GM12874 (cell line): ENCODE measurements around the gene PEDS1.

Source experiments
- CTCF ChIP-seq: IDR thresholded peaks from 2 replicates; pipeline ENCODE4 v1.5.1; 2011; ENCODE audit warnings: low read depth, mild to moderate bottlenecking, control low read depth, low read length, moderate library complexity; ENCODE audit not compliant: insufficient read depth

The PEDS1 gene

GRCh38 chr20:50146214-50146613 is 7.3 kb downstream of the PEDS1 start:
- TF ChIP-seq CTCF, result no peak

DNA sequence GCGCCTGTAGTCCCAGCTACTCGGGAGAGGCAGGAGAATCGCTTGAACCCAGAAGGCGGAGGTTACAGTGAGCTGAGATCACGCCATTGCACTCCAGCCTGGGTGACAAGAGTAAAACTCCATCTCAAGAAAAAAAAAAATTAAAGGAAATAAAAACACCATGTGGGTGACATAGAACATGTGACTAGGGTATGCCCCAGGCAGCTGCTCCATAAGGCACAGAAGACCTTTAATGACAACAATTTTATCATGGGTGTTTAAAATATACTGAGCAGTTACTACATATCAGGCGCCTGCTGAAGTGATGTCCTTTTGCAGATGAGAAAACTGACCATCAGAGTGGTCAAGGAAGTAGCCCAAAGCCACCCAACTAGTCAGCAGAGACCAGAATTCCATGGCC is 8.0 kb downstream of the PEDS1 start:
- no peak for TF ChIP-seq CTCF

- no peak for TF ChIP-seq CTCF
Observed at GRCh38 chr20:50144362-50144761, 9.2 kb downstream of the PEDS1 start.

- no peak for TF ChIP-seq CTCF
Observed at GRCh38 chr20:50142812-50143211, 10.7 kb downstream of the PEDS1 start.

DNA sequence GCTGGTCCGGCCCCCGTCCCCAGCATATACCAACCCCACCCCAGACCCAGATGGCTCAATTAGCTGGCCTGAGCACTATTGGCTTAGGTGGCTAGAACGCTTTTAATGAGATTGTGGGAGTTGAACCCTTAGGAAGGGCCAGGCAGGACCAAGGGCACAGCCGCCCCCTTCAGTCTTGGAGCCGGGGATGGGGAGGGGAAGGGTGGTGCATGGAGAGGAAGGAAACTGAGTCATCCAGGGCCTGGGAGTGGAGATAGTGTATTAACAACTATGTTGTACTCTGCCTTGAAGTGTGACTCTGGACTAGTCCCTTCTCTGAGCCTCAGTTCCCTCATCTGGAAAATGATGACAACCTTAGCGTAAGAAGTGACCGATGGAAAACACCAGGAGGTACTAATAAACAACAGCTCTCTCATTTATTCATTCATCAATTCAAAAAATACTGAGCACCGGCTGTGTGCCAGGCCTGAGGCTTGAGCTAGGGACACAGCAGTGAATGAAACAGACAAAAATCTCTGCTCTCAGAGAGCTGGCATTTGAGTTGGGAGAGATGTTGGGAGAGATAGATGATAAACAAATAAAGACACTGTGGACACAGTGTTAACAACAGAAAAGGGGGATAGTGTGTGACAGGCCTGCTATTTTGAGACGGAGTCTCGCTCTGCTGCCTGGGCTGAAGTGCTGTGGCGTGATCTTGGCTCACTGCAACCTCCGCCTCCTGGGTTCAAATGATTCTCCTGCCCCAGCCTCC is 11.5 kb downstream of the PEDS1 start:
- no peak for TF ChIP-seq CTCF

- TF ChIP-seq CTCF, result no peak
Observed at GRCh38 chr20:50141018-50141675, 12.4 kb downstream of the PEDS1 start.

DNA sequence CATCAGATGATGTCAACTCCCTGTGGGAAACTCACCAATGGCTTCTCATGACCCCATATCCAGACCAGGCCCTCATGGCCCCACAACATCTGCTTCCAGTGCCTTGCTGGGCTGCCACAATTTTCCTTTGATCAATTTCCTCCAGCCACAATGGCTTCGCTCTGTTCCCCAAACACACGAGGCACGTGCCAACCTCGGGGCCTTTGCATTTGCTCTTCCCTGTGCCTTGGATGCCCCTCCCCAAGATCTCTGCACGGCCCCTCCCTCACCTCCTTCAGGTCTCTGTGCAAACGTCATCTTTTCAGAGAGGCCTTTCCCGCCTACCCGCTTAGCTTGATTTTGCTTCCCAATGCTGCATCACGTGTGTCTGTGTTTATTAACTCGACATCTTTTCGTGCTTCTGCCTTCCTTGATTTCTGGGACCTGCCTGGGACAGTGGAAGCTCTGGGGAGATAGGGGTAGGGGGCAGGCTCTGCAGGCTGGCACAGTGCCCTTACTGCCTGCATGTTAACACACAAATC is 13.1 kb downstream of the PEDS1 start:
- no peak for TF ChIP-seq CTCF
